NCI-H1417 treated with DMSO at 0.1 percent for 48 hours (cell line): ENCODE results near the gene ZNF729.
"Not testable (repeated sequence)": the region's sequence is repeated elsewhere in the genome, so short reads cannot be mapped to it uniquely, and the experiment has no call there.

ENCODE experiments used
- DNase-seq: peaks from one replicate; lab custom pipeline; 2025; lab: John Stamatoyannopoulos, UW

Gene ZNF729

GRCh38 chr19:22286151-22286810 lies at the start of gene ZNF729:
ZNF729 (plus strand) TSS chr19:22286441; CDS start chr19:22286526, 85 bp downstream.
- DNase-seq, result no peak

- no peak for DNase-seq
Observed at GRCh38 chr19:22256856-22257255, 29.4 kb upstream of the ZNF729 start.

GRCh38 chr19:22257381-22257780 lies 28.9 kb upstream of the ZNF729 start:
- no peak for DNase-seq

- no peak for DNase-seq
Observed at GRCh38 chr19:22257916-22258315, 28.3 kb upstream of the ZNF729 start.

- DNase-seq, result no peak
Observed at GRCh38 chr19:22260499-22260898, 25.7 kb upstream of the ZNF729 start.

GRCh38 chr19:22261596-22261995 lies 24.6 kb upstream of the ZNF729 start:
- no peak for DNase-seq

GRCh38 chr19:22263121-22263520 lies 23.1 kb upstream of the ZNF729 start:
- no peak for DNase-seq

GRCh38 chr19:22321554-22321953 lies 35.3 kb downstream of the ZNF729 start:
- not testable (repeated sequence) for DNase-seq

GRCh38 chr19:22326219-22326618 lies 40.0 kb downstream of the ZNF729 start:
- DNase-seq, result no peak

- DNase-seq, result no peak
Observed at GRCh38 chr19:22327321-22327720, 41.1 kb downstream of the ZNF729 start.

- DNase-seq, result no peak
Observed at GRCh38 chr19:22331521-22331920, 45.3 kb downstream of the ZNF729 start.

GRCh38 chr19:22332924-22333323 lies 46.7 kb downstream of the ZNF729 start:
- DNase-seq, result no peak

- no peak for DNase-seq
Observed at GRCh38 chr19:22335716-22336115, 49.5 kb downstream of the ZNF729 start.

- DNase-seq, result no peak
Observed at GRCh38 chr19:22354665-22355064, 68.4 kb downstream of the ZNF729 start.
